Breast epithelium (tissue), 4 donors: ENCODE data around the gene TPI1. TPM values are rescaled to one million over a fixed set of nuclear protein-coding genes. Genes with fewer than 3 reads are reported as not detected.

Source experiments
- DNase-seq, 2 donors: peaks; one replicate each; pipeline ENCODE4 v3.0.0-alpha.2; 2019; ENCODE audit warnings: low spot score in 2 of 2
- H3K27ac ChIP-seq, 2 donors: fragments of 200-600 bp; sonication (generic) in 1 of 2; one replicate each; pipeline ENCODE4 v1.5.1; 2016 to 2019; ENCODE audit warnings: mild to moderate bottlenecking in 1 of 2
- H3K27me3 ChIP-seq, 2 donors: fragments of 200-600 bp; sonication (generic) in 1 of 2; one replicate each; pipeline versions ENCODE4 v1.5.1 to v1.6.0; 2017 to 2019; ENCODE audit warnings: control low read depth in 1 of 2, mild to moderate bottlenecking in 1 of 2
- H3K36me3 ChIP-seq: fragments of 200-600 bp; one replicate; pipeline ENCODE4 v1.5.1; 2019
- H3K4me1 ChIP-seq, 2 donors: fragments of 200-600 bp; sonication (generic); one replicate each; pipeline ENCODE4 v1.5.1; 2016 to 2019; ENCODE audit warnings: control low read depth in 1 of 2
- H3K4me3 ChIP-seq, 3 donors: fragments of 200-600 bp; sonication (generic); 1 replicate in 2 of 3; 2 replicates in 1 of 3; pipeline ENCODE4 v1.5.1; 2016 to 2019; ENCODE audit warnings: mild to moderate bottlenecking in 3 of 3, moderate library complexity in 2 of 3
- H3K9me3 ChIP-seq, 2 donors: fragments of 200-600 bp; sonication (generic) in 1 of 2; one replicate each; pipeline ENCODE4 v1.5.1; 2016 to 2019; ENCODE audit warnings: control low read depth in 1 of 2
- POLR2A ChIP-seq: fragments of 450-650 bp; IDR thresholded peaks from one replicate; pipeline ENCODE4 v1.6.1; 2016; ENCODE audit warnings: antibody characterized with exemption, mild to moderate bottlenecking, moderate library complexity
- POLR2AphosphoS5 ChIP-seq, 3 donors: sonication (generic); formaldehyde crosslinking; IDR thresholded peaks; one replicate each; pipeline ENCODE4 v1.6.1; 2017; ENCODE audit warnings: antibody characterized with exemption in 3 of 3
- intact Hi-C: fragments of 100-400 bp; cut with DNase I; formaldehyde crosslinking; loops from one replicate; pipeline ENCODE4 v1.15.1; 2023; ENCODE audit warnings: low total_unique reads
- total RNA-seq, 3 donors: library from RNA; depleted of rRNA; stranded (reverse); fragments of >200 nt; gene quantifications; one replicate each; pipeline ENCODE4 v1.1.0, GENCODE V29; 2016
- TF ChIP-seq, protein P1 (sequence below), 3 donors: fragments of 450-650 bp; IDR thresholded peaks; one replicate each; pipeline ENCODE4 v1.5.1; 2016 to 2017; ENCODE audit warnings: antibody characterized with exemption in 3 of 3, mild to moderate bottlenecking in 3 of 3, moderate library complexity in 3 of 3

Gene TPI1
- total RNA-seq, 3 donors from 2014 or later: 297 to 386 (median 351) TPM

DNA sequence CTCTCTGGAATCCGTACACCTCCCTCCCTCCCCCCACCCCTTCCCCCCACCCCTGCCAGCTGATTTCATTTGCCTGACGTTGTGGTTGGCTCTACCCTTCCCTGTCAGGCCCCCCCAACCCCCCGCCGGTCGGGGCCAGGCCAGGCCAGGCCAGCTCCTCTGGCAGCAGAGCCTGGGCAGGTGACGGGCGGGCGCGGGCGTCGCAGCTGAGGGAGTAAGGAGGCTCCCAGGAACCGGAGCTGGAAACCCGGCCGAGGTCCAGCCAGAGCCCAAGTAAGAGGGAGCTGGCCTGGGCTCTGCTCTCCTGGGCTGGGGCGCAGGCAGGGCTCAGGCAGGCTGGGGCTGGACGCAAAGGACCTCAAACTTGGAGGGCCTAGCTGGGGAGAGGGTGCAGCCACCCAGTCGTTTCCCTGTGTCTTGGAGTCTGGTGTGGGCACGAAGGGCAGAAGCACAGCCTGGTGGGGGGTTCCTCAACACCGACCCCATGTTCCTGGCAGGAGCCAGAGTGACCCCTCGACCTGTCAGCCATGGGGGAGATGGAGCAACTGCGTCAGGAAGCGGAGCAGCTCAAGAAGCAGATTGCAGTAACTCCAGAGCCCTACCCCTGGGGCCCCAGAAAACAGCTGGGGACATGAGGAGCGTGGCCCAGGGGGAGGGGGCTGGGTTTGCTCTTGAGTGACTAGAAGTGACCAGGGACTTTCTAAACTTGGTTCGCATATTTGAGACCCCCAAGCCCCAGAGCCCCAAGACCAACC is 26.4 kb upstream of the TPI1 start, which contains the start of gene GNB3:
GNB3 (plus strand) TSS at position 165 of the 755 bp plus-strand sequence; CDS start at position 528, 363 bp downstream.
- Histone ChIP-seq H3K4me1 (no peaks in the 10 kb centered on the region), H3K36me3 (no peaks in the 10 kb centered on the region), H3K27ac (no peak within 1 kb of the TSS), H3K27me3 (no peaks in the 10 kb centered on the region), H3K9me3 (no peaks in the 10 kb centered on the region), H3K4me3 (no peak within 1 kb of the TSS)
- no peak for TF ChIP-seq POLR2AphosphoS5 (IDR thresholded peaks at IDR 0.05)
- TF ChIP-seq, protein P1, sequence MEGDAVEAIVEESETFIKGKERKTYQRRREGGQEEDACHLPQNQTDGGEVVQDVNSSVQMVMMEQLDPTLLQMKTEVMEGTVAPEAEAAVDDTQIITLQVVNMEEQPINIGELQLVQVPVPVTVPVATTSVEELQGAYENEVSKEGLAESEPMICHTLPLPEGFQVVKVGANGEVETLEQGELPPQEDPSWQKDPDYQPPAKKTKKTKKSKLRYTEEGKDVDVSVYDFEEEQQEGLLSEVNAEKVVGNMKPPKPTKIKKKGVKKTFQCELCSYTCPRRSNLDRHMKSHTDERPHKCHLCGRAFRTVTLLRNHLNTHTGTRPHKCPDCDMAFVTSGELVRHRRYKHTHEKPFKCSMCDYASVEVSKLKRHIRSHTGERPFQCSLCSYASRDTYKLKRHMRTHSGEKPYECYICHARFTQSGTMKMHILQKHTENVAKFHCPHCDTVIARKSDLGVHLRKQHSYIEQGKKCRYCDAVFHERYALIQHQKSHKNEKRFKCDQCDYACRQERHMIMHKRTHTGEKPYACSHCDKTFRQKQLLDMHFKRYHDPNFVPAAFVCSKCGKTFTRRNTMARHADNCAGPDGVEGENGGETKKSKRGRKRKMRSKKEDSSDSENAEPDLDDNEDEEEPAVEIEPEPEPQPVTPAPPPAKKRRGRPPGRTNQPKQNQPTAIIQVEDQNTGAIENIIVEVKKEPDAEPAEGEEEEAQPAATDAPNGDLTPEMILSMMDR (IDR thresholded peaks at IDR 0.05): no peak
- intact Hi-C loops: no loop called here
- DNase-seq: no peak

DNA sequence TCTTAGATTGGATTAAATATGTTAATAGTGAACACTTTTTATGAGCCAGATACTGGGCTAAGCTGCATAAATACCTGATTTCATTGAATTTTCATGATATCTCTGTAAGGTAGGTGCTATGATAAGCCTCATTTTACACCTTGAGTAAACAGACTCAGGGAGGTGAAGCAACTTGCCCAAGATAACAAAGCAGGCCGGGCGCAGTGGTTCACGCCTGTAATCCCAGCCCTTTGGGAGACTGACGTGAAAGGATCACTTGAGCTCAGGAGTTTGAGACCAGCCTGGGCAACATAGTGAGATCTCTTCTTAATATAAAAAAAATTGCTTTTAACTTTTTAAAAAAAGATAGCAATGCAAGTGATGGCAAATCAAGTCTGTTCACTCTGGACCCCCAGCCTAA is 25.3 kb upstream of the TPI1 start:
- intact Hi-C loops: no loop called here
- Histone ChIP-seq H3K36me3 (no peaks in the 10 kb centered on the region), H3K4me1 (no peaks in the 10 kb centered on the region), H3K27me3 (no peaks in the 10 kb centered on the region), H3K27ac (no peak overlapping the region), H3K4me3 (no peak overlapping the region), H3K9me3 (no peaks in the 10 kb centered on the region)
- TF ChIP-seq POLR2AphosphoS5 (IDR thresholded peaks at IDR 0.05) (no peak), POLR2A (no peak)
- TF ChIP-seq, protein P1 (IDR thresholded peaks at IDR 0.05): no peak
- DNase-seq: no peak

GRCh38 chr12:6843118-6843902 is 24.0 kb upstream of the TPI1 start:
- no peaks in the 10 kb centered on the region for H3K36me3 ChIP-seq
- H3K4me1 ChIP-seq: no peaks in the 10 kb centered on the region
- H3K27me3 ChIP-seq: no peaks in the 10 kb centered on the region
- TF ChIP-seq, protein P1 (IDR thresholded peaks at IDR 0.05): no peak
- TF ChIP-seq POLR2AphosphoS5 (IDR thresholded peaks at IDR 0.05): no peak
- TF ChIP-seq POLR2A: no peak
- no peak overlapping the region for H3K4me3 ChIP-seq
- no peaks in the 10 kb centered on the region for H3K9me3 ChIP-seq
- DNase-seq: no peak
- no peak overlapping the region for H3K27ac ChIP-seq
- intact Hi-C loops: no loop called here

DNA sequence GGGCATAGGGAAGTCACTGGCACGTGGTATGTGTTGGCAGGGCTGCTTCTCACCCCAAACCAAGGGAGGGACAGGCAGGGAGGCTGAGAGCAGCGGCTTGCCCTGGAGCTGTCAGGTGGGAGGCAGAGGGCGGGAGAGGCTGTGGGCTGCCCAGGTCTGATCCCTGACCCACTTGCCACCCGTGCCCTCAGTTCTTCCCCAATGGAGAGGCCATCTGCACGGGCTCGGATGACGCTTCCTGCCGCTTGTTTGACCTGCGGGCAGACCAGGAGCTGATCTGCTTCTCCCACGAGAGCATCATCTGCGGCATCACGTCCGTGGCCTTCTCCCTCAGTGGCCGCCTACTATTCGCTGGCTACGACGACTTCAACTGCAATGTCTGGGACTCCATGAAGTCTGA is 21.9 kb upstream of the TPI1 start:
- TF ChIP-seq, protein P1 (IDR thresholded peaks at IDR 0.05): no peak
- TF ChIP-seq POLR2AphosphoS5 (IDR thresholded peaks at IDR 0.05): no peak
- TF ChIP-seq POLR2A: no peak
- Histone ChIP-seq H3K36me3 (no peaks in the 10 kb centered on the region), H3K27me3 (no peaks in the 10 kb centered on the region), H3K27ac (no peak overlapping the region), H3K9me3 (no peaks in the 10 kb centered on the region), H3K4me1 (no peaks in the 10 kb centered on the region), H3K4me3 (no peak overlapping the region)
- DNase-seq: no peak
- intact Hi-C loops: no loop called here

GRCh38 chr12:6846316-6846869 is 20.9 kb upstream of the TPI1 start:
- no peak for DNase-seq
- Histone ChIP-seq H3K27me3 (no peaks in the 10 kb centered on the region), H3K4me1 (no peaks in the 10 kb centered on the region), H3K4me3 (no peak overlapping the region), H3K36me3 (no peaks in the 10 kb centered on the region), H3K9me3 (no peaks in the 10 kb centered on the region), H3K27ac (no peak overlapping the region)
- TF ChIP-seq, protein P1 (IDR thresholded peaks at IDR 0.05): no peak
- no peak for TF ChIP-seq POLR2AphosphoS5 (IDR thresholded peaks at IDR 0.05)
- no peak for TF ChIP-seq POLR2A
- intact Hi-C loops: no loop called here
